ENCODE data around the gene CTNS. TPM values are rescaled to one million over a fixed set of nuclear protein-coding genes. Genes with fewer than 3 reads are reported as not detected.

The CTNS gene
- total and polyA plus RNA-seq, 8 donors, result 4.0 to 74.5 (median 11.9) TPM

- no peak for TF ChIP-seq POLR2AphosphoS5 (IDR thresholded peaks at IDR 0.05)
- TF ChIP-seq, protein P1, sequence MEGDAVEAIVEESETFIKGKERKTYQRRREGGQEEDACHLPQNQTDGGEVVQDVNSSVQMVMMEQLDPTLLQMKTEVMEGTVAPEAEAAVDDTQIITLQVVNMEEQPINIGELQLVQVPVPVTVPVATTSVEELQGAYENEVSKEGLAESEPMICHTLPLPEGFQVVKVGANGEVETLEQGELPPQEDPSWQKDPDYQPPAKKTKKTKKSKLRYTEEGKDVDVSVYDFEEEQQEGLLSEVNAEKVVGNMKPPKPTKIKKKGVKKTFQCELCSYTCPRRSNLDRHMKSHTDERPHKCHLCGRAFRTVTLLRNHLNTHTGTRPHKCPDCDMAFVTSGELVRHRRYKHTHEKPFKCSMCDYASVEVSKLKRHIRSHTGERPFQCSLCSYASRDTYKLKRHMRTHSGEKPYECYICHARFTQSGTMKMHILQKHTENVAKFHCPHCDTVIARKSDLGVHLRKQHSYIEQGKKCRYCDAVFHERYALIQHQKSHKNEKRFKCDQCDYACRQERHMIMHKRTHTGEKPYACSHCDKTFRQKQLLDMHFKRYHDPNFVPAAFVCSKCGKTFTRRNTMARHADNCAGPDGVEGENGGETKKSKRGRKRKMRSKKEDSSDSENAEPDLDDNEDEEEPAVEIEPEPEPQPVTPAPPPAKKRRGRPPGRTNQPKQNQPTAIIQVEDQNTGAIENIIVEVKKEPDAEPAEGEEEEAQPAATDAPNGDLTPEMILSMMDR (IDR thresholded peaks at IDR 0.05), result no peak
- no peak for TF ChIP-seq EP300 (IDR thresholded peaks at IDR 0.05)
- TF ChIP-seq POLR2A (IDR thresholded peaks at IDR 0.05), result no peak
- intact Hi-C loops (cut with DNase I; ENCODE audit: low total_unique reads), result no loop called here
- Histone ChIP-seq H3K4me3 (no peak overlapping the region), H3K27ac (no peak overlapping the region), H3K27me3 (no peaks in the 10 kb centered on the region), H3K4me1 (no peaks in the 10 kb centered on the region), H3K9me3 (no peaks in the 10 kb centered on the region), H3K36me3 (peaks cover 4 to 42% (median 31%) of the 10 kb centered on the region in 4 donors)
- no peak for DNase-seq
- 84 to 94% (median 93%) methylated on average over 14 to 17 of the region's 17 CpGs for WGBS, 5 donors
These were observed 33.3 kb upstream of the CTNS start for GRCh38 chr17:3603119-3603869.

DNA sequence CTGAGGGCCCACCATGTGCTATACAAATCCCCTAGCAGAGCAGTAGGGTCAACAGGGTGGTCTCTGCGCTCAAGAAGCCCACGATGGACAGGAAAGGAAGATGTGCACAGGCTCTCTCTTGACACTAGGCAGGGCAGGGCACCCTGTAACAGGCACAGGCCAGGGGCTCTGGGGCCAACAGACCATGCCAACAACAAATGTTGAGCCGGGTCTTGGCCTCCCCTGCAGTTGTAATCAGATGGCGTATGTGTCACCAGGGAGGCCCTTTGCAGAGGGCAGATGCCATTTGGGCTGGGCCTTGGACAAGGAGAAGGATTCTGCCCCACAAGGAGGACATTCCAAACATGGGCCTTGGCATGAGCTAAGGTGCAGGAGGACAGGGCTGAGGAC, 32.7 kb upstream of the CTNS start:
- DNase-seq, result no peak

DNA sequence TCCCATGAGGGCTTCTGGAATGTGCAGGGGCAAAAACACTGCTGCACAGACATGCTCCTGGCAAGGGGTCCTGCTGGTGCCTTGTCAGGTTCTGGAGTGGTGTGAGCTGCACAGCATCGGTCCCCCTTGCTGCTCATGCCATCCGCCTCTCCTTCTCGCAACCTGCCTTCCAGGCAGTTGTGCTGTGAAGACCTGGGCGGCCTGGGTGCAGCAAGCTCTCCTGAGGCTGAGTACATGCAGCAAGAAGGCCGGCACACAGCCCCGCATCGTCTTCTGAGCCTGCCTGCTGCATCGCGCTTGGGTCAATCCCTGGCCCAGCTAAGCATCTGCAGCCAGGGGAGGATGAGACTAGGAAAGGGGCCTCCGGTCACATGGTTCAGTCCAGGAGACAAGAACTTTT, 26.9 kb upstream of the CTNS start:
- TF ChIP-seq, protein P1 (IDR thresholded peaks at IDR 0.05), result no peak
- no peak for TF ChIP-seq POLR2A (IDR thresholded peaks at IDR 0.05)
- no peak for TF ChIP-seq EP300 (IDR thresholded peaks at IDR 0.05)
- no peak for TF ChIP-seq POLR2AphosphoS5 (IDR thresholded peaks at IDR 0.05)
- H3K27ac ChIP-seq, result no peak overlapping the region
- H3K27me3 ChIP-seq, result no peaks in the 10 kb centered on the region
- peaks cover 36 to 98% (median 94%) of the 10 kb centered on the region in 4 donors for H3K36me3 ChIP-seq
- H3K4me1 ChIP-seq, result peaks cover 0 to 5% (median 0%) of the 10 kb centered on the region in 4 donors
- H3K9me3 ChIP-seq, result no peaks in the 10 kb centered on the region
- intact Hi-C loops (cut with DNase I; ENCODE audit: low total_unique reads), result no loop called here
- 87 to 98% (median 96%) methylated on average over 10 of the region's 10 CpGs for WGBS, 5 donors
- no peak for DNase-seq
- no peak overlapping the region for H3K4me3 ChIP-seq

More for the DNA sequence above, 32.7 kb upstream of the CTNS start:
- Histone ChIP-seq H3K36me3 (peaks cover 9 to 48% (median 36%) of the 10 kb centered on the region in 4 donors), H3K4me3 (no peak overlapping the region), H3K4me1 (no peaks in the 10 kb centered on the region), H3K27me3 (no peaks in the 10 kb centered on the region), H3K9me3 (no peaks in the 10 kb centered on the region), H3K27ac (no peak overlapping the region)
- 81 to 90% (median 87%) methylated on average over 4 of the region's 4 CpGs for WGBS, 5 donors
- intact Hi-C loops (cut with DNase I; ENCODE audit: low total_unique reads), result no loop called here
- TF ChIP-seq, protein P1 (IDR thresholded peaks at IDR 0.05), result no peak
- TF ChIP-seq POLR2AphosphoS5 (IDR thresholded peaks at IDR 0.05) (no peak), POLR2A (IDR thresholded peaks at IDR 0.05) (no peak), EP300 (IDR thresholded peaks at IDR 0.05) (no peak)

DNA sequence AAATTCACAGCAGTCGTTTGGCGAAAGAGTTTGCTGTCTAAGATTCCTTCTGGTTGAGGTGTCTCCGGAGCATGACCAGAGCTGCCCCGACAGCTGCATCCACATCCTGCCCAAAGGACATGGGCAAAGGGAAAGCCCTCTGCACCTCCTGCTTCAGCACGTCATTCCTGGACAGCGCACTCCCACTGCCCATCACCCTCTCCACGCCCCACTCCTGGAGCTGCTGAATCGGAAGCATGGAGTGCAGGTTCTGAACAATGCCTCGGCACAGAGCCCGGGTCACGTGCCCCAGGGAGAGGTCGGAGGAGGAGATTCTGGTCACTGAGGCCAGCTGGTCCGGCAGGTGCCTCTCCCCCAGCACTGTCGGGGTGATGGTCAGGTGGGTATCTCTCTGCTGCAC, 26.0 kb upstream of the CTNS start:
- Histone ChIP-seq H3K27me3 (no peaks in the 10 kb centered on the region), H3K27ac (no peak overlapping the region), H3K9me3 (no peaks in the 10 kb centered on the region), H3K4me3 (no peak overlapping the region), H3K36me3 (peaks cover 44 to 100% (median 98%) of the 10 kb centered on the region in 4 donors), H3K4me1 (peaks cover 0 to 5% (median 0%) of the 10 kb centered on the region in 4 donors)
- WGBS, 5 donors, result 81 to 94% (median 91%) methylated on average over 12 to 14 of the region's 14 CpGs
- TF ChIP-seq POLR2A (IDR thresholded peaks at IDR 0.05), result no peak
- intact Hi-C loops (cut with DNase I; ENCODE audit: low total_unique reads), result no loop called here
- DNase-seq, result no peak

GRCh38 chr17:3613124-3613523, 23.4 kb upstream of the CTNS start:
- H3K4me1 ChIP-seq, result peaks cover 0 to 5% (median 0%) of the 10 kb centered on the region in 4 donors
- no peak overlapping the region for H3K4me3 ChIP-seq
- TF ChIP-seq EP300 (IDR thresholded peaks at IDR 0.05) (no peak), POLR2AphosphoS5 (IDR thresholded peaks at IDR 0.05) (no peak), POLR2A (IDR thresholded peaks at IDR 0.05) (no peak)
- TF ChIP-seq, protein P1 (IDR thresholded peaks at IDR 0.05), result no peak
- H3K9me3 ChIP-seq, result no peaks in the 10 kb centered on the region
- 83 to 94% (median 89%) methylated on average over 6 of the region's 6 CpGs for WGBS, 5 donors
- H3K27me3 ChIP-seq, result no peaks in the 10 kb centered on the region
- H3K36me3 ChIP-seq, result peaks cover 57 to 100% (median 99%) of the 10 kb centered on the region in 4 donors
- no peak overlapping the region for H3K27ac ChIP-seq
- DNase-seq, result no peak
- intact Hi-C loops (cut with DNase I; ENCODE audit: low total_unique reads), result no loop called here

Measured in stomach (tissue), 9 donors.